SK-N-SH treated with all-trans-retinoic acid at 6 μM for 48 hours (cell line): Measurements from ENCODE around the gene PKM.

Source experiments
- ATAC-seq: fragments of 200-7000 bp; cut with Tn5 transposase; 3 replicates; pipeline ENCODE4 v1.9.1; 2020; ENCODE audit warnings: mild to moderate bottlenecking, moderate library complexity
- ARNTL ChIP-seq: fragments of 450-650 bp; formaldehyde crosslinking; IDR thresholded peaks from 2 replicates; pipeline ENCODE4 v1.5.0; 2020; ENCODE audit warnings: low read depth, mild to moderate bottlenecking, moderate library complexity, borderline replicate concordance
- BACH2 ChIP-seq: fragments of 250-450 bp; sonication (Bioruptor Pico); IDR thresholded peaks from 2 replicates; pipeline ENCODE4 v1.9.0; 2021; ENCODE audit warnings: mild to moderate bottlenecking, borderline replicate concordance
- CREB5 ChIP-seq: fragments of 250-450 bp; sonication (Bioruptor Pico); IDR thresholded peaks from 2 replicates; pipeline ENCODE4 v1.5.1; 2020; ENCODE audit warnings: low read depth, mild to moderate bottlenecking, moderate library complexity
- CSDC2 ChIP-seq: fragments of 250-450 bp; sonication (Bioruptor Pico); IDR thresholded peaks from 2 replicates; pipeline ENCODE4 v1.5.0; 2020; ENCODE audit warnings: mild to moderate bottlenecking, moderate library complexity
- CSRNP3 ChIP-seq: fragments of 250-450 bp; sonication (Bioruptor Pico); IDR thresholded peaks from 2 replicates; pipeline ENCODE4 v1.5.1; 2021; ENCODE audit warnings: mild to moderate bottlenecking, moderate library complexity
- ESRRG ChIP-seq: fragments of 250-450 bp; sonication (Bioruptor Pico); IDR thresholded peaks from 2 replicates; pipeline ENCODE4 v1.6.1; 2021; ENCODE audit warnings: mild to moderate bottlenecking
- GLIS3 ChIP-seq: fragments of 250-450 bp; sonication (Bioruptor Pico); IDR thresholded peaks from 2 replicates; pipeline ENCODE4 v1.5.0; 2020; ENCODE audit warnings: mild to moderate bottlenecking, moderate library complexity
- ISL1 ChIP-seq: fragments of 250-450 bp; sonication (Bioruptor Pico); IDR thresholded peaks from 2 replicates; pipeline ENCODE4 v2.1.2; 2022; ENCODE audit warnings: mild to moderate bottlenecking, moderate library complexity
- PATZ1 ChIP-seq: fragments of 250-450 bp; sonication (Bioruptor Pico); IDR thresholded peaks from 2 replicates; pipeline ENCODE4 v1.8.0; 2020; ENCODE audit warnings: mild to moderate bottlenecking, moderate library complexity, borderline replicate concordance
- POU6F1 ChIP-seq: fragments of 250-450 bp; sonication (Bioruptor Pico); IDR thresholded peaks from 2 replicates; pipeline ENCODE4 v1.8.0; 2021; ENCODE audit warnings: low read depth, mild to moderate bottlenecking, moderate library complexity, borderline replicate concordance
- PPARA ChIP-seq: fragments of 250-450 bp; sonication (Bioruptor Pico); IDR thresholded peaks from 2 replicates; pipeline ENCODE4 v1.5.0; 2020; ENCODE audit warnings: mild to moderate bottlenecking, borderline replicate concordance
- RARB ChIP-seq: fragments of 250-450 bp; sonication (Bioruptor Pico); IDR thresholded peaks from 2 replicates; pipeline ENCODE4 v1.8.0; 2021; ENCODE audit warnings: mild to moderate bottlenecking, moderate library complexity
- SNAI2 ChIP-seq: fragments of 250-450 bp; sonication (Bioruptor Pico); IDR thresholded peaks from 2 replicates; pipeline ENCODE4 v1.5.0; 2020; ENCODE audit warnings: mild to moderate bottlenecking, moderate library complexity
- TOX ChIP-seq: fragments of 250-450 bp; sonication (Bioruptor Pico); IDR thresholded peaks from 2 replicates; pipeline ENCODE4 v1.8.0; 2021; ENCODE audit warnings: mild to moderate bottlenecking, moderate library complexity, borderline replicate concordance
- ZC3H10 ChIP-seq: fragments of 250-450 bp; sonication (Bioruptor Pico); IDR thresholded peaks from 2 replicates; pipeline ENCODE4 v1.5.1; 2021; ENCODE audit warnings: mild to moderate bottlenecking, moderate library complexity
- ZFP3 ChIP-seq: fragments of 250-450 bp; sonication (Bioruptor Pico); IDR thresholded peaks from 2 replicates; pipeline ENCODE4 v1.5.0; 2020; ENCODE audit warnings: mild to moderate bottlenecking, moderate library complexity
- ZFP30 ChIP-seq: fragments of 450-650 bp; formaldehyde crosslinking; IDR thresholded peaks from 2 replicates; pipeline ENCODE4 v1.5.0; 2022; ENCODE audit warnings: mild to moderate bottlenecking, moderate library complexity
- ZNF565 ChIP-seq: fragments of 450-650 bp; formaldehyde crosslinking; conservative IDR thresholded peaks from 2 replicates; pipeline ENCODE4 v1.5.0; 2020; ENCODE audit warnings: low read depth, mild to moderate bottlenecking, moderate library complexity
- ZNF70 ChIP-seq: fragments of 450-650 bp; formaldehyde crosslinking; IDR thresholded peaks from 2 replicates; pipeline ENCODE4 v1.5.0; 2020; ENCODE audit warnings: mild to moderate bottlenecking, moderate library complexity
- ZNF8 ChIP-seq: fragments of 450-650 bp; formaldehyde crosslinking; IDR thresholded peaks from 2 replicates; pipeline ENCODE4 v1.5.0; 2020; ENCODE audit warnings: mild to moderate bottlenecking, moderate library complexity

The PKM gene

GRCh38 chr15:72170691-72171090, 60.3 kb downstream of the PKM start:
- ATAC-seq = no peak
- TF ChIP-seq ZC3H10 (no peak), ZNF8 (no peak), PATZ1 (no peak), ESRRG (no peak), PPARA (CRISPR knock-in tag) (no peak), TOX (CRISPR knock-in tag) (no peak), ARNTL (CRISPR knock-in tag) (no peak), POU6F1 (CRISPR knock-in tag) (no peak), CSDC2 (no peak)

GRCh38 chr15:72169921-72170611, 60.9 kb downstream of the PKM start:
- TF ChIP-seq CREB5 (CRISPR knock-in tag) (no peak), GLIS3 (CRISPR knock-in tag) (no peak), CSDC2 (no peak), ZNF565 (CRISPR knock-in tag) (no peak), ESRRG (no peak), ZNF70 (CRISPR knock-in tag) (no peak), RARB (CRISPR knock-in tag) (no peak), ZNF8 (no peak), ZFP30 (CRISPR knock-in tag) (no peak), CSRNP3 (CRISPR knock-in tag) (no peak), PATZ1 (no peak), TOX (CRISPR knock-in tag) (no peak), ARNTL (CRISPR knock-in tag) (no peak), ZFP3 (no peak), ISL1 (CRISPR knock-in tag) (no peak), SNAI2 (CRISPR knock-in tag) (no peak), BACH2 (CRISPR knock-in tag) (no peak)
- no peak for ATAC-seq

GRCh38 chr15:72169236-72169920, 61.6 kb downstream of the PKM start:
- TF ChIP-seq ZNF8 (no peak), ZNF70 (CRISPR knock-in tag) (no peak), POU6F1 (CRISPR knock-in tag) (no peak), CSRNP3 (CRISPR knock-in tag) (no peak), ISL1 (CRISPR knock-in tag) (no peak), ZFP3 (no peak), CSDC2 (no peak), ZFP30 (CRISPR knock-in tag) (no peak), GLIS3 (CRISPR knock-in tag) (no peak), ARNTL (CRISPR knock-in tag) (no peak)
- 0 out of 3 replicates have a peak, but pooled peaks have one; percentile 11 for ATAC-seq
